Adrenal gland (tissue), 5 donors: ENCODE measurements around the gene COA1.

Experiments used
- CTCF ChIP-seq, 6 experiments: fragments of 450-650 bp in 4 of 6; fragments of 200-600 bp in 2 of 6; sonication (generic) in 1 of 6; IDR thresholded peaks; 1 replicate in 5 of 6; 2 replicates in 1 of 6; pipeline versions ENCODE4 v1.5.1 to v1.8.0; 2016 to 2021; ENCODE audit warnings: antibody characterized with exemption in 6 of 6, mild to moderate bottlenecking in 2 of 6, moderate library complexity in 1 of 6
- POLR2A ChIP-seq, 2 donors: fragments of 450-650 bp; IDR thresholded peaks; one replicate each; pipeline ENCODE4 v1.6.1; 2017; ENCODE audit warnings: antibody characterized with exemption in 2 of 2, mild to moderate bottlenecking in 2 of 2, moderate library complexity in 1 of 2
- donor health status: DM: no; HTN: no; CAD: no.

DNA sequence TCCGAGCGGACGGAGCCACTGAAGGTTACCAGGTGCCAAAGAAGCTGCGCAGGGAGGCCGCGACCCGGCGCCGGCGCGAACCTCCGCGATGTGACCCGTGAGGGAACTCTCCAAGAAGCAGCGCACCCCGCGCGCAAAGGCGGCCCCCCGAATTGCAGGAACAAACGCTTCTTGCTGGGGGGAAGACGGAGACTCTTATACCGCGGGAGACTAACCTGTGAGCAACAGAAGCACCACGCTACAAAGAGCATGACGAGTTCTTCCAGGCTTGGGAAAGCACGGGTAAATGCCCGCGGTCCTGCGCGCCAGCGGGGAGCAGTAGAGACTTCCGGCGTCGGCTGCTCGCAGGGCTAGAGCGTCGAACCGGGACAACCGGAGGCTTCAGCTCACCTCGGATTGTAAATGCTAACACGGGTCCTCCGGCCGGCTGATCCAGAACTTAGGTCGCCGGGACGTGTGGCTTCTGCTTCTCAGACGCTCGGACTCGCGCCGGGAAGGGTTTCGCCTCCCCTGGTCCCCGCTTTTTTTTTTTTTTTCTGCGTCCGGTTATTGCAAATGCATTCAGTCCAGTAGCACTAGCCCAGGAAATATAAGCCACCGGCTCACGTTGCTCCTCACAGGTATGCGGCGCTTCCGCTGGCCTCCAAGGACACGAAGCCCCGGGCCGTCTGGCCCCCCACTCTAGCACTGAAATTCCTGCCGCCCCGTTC lies at the start of gene COA1:
- TF ChIP-seq CTCF (IDR thresholded peaks at IDR 0.05): peak in 4 of 6 experiments; percentile 13 to 25 (median 19)
- TF ChIP-seq POLR2A (IDR thresholded peaks at IDR 0.05): peak in 1 of 2 donors; percentile 73
